Esophagus muscularis mucosa (tissue), 3 donors: ENCODE measurements around the gene ADAMTS18.

Experiments used
- POLR2A ChIP-seq: fragments of 450-650 bp; IDR thresholded peaks from one replicate; pipeline ENCODE4 v1.6.1; 2017; ENCODE audit warnings: antibody characterized with exemption, moderate library complexity, mild to moderate bottlenecking, low read depth
- POLR2AphosphoS5 ChIP-seq, 2 donors: sonication (generic); formaldehyde crosslinking; IDR thresholded peaks; one replicate each; pipeline ENCODE4 v1.6.1; 2017; ENCODE audit warnings: antibody characterized with exemption in 2 of 2
- TF ChIP-seq, protein P1 (sequence below), 3 experiments: fragments of 200-600 bp in 2 of 3; fragments of 450-650 bp in 1 of 3; sonication (generic) in 2 of 3; IDR thresholded peaks; one replicate each; pipeline ENCODE4 v1.5.1; 2017 to 2019; ENCODE audit warnings: antibody characterized with exemption in 3 of 3, mild to moderate bottlenecking in 2 of 3, moderate library complexity in 1 of 3

DNA sequence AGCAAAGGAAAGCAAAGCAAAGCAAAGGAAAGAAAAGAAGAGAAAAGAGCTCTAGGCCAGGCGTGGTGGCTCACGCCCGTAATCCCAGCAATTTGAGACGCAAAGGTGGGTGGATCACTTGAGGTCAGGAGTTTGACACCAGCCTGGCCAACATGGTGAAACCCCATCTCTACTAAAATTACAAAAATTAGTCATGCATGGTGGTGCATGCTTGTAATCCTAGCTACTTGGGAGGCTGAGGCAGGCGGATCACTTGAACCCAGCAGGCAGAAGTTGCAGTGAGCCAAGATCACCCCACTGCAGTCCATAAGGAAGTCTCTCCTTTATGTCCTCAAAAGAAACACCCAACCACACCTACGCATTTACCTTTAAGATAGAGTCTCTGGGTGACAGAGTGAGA is 70.1 kb downstream of the ADAMTS18 start:
- TF ChIP-seq, protein P1, sequence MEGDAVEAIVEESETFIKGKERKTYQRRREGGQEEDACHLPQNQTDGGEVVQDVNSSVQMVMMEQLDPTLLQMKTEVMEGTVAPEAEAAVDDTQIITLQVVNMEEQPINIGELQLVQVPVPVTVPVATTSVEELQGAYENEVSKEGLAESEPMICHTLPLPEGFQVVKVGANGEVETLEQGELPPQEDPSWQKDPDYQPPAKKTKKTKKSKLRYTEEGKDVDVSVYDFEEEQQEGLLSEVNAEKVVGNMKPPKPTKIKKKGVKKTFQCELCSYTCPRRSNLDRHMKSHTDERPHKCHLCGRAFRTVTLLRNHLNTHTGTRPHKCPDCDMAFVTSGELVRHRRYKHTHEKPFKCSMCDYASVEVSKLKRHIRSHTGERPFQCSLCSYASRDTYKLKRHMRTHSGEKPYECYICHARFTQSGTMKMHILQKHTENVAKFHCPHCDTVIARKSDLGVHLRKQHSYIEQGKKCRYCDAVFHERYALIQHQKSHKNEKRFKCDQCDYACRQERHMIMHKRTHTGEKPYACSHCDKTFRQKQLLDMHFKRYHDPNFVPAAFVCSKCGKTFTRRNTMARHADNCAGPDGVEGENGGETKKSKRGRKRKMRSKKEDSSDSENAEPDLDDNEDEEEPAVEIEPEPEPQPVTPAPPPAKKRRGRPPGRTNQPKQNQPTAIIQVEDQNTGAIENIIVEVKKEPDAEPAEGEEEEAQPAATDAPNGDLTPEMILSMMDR (IDR thresholded peaks at IDR 0.05), result no peak
- TF ChIP-seq POLR2AphosphoS5 (IDR thresholded peaks at IDR 0.05), result no peak
- no peak for TF ChIP-seq POLR2A
